Endothelial cell of umbilical vein (primary cell): Measurements from ENCODE around the gene RIPOR3. TPM values are rescaled to one million over a fixed set of nuclear protein-coding genes. Genes with fewer than 3 reads are reported as not detected.

ENCODE experiments used
- BruUV-seq: library from RNA; stranded (reverse); fragments of 400-500 nt; replicated peaks from 2 replicates; lab custom pipeline; 2021; lab: Mats Ljungman, UMichigan
- CTCF ChIA-PET: fragments of 300-600, 350-600 bp; sonication (Branson Sonifier 250); formaldehyde crosslinking; loops from one replicate; lab custom pipeline; 2021; ENCODE audit warnings: antibody characterized with exemption, inconsistent platforms; lab: Charles Lee
- POLR2A ChIA-PET: fragments of 300-600, 350-600 bp; sonication (Branson Sonifier 250); formaldehyde crosslinking; loops from one replicate; lab custom pipeline; 2021; ENCODE audit warnings: antibody characterized with exemption, inconsistent platforms; lab: Charles Lee
- DNase-seq: peaks from one replicate; pipeline ENCODE4 v3.0.0-alpha.2; 2011; ENCODE audit warnings: low read depth, low spot score
- FAIRE-seq: peaks from 2 replicates; lab custom pipeline; 2011; peaks lifted over from hg19 to GRCh38; lab: Jason Lieb, UNC
- H2AFZ ChIP-seq: 2 replicates; pipeline ENCODE4 v1.6.0; 2012; ENCODE audit warnings: low read depth, low read length, control low read depth, inconsistent platforms
- H3K27ac ChIP-seq: 2 replicates; pipeline ENCODE4 v1.5.1; 2011; ENCODE audit warnings: low read depth, mild to moderate bottlenecking, control low read depth, low read length, moderate library complexity; ENCODE audit not compliant: insufficient read depth
- H3K27me3 ChIP-seq, 2 experiments: 2 replicates each; pipeline versions ENCODE4 v1.6.0 to v1.6.1; 2011; ENCODE audit warnings: low read length in 2 of 2, mixed read lengths in 1 of 2; ENCODE audit not compliant: control insufficient read depth in 2 of 2, insufficient read depth in 2 of 2
- H3K36me3 ChIP-seq, 2 experiments: 2 replicates in 1 of 2; 3 replicates in 1 of 2; pipeline ENCODE4 v1.5.1; 2011; ENCODE audit warnings: low read length in 2 of 2, mild to moderate bottlenecking in 1 of 2, moderate library complexity in 1 of 2; ENCODE audit not compliant: control insufficient read depth in 2 of 2, insufficient read depth in 2 of 2; ENCODE audit errors: extremely low read depth in 1 of 2
- H3K4me1 ChIP-seq: 3 replicates; pipeline ENCODE4 v1.5.1; 2011; ENCODE audit warnings: mild to moderate bottlenecking, low read length; ENCODE audit not compliant: control insufficient read depth, insufficient read depth; ENCODE audit errors: extremely low read depth
- H3K4me2 ChIP-seq: 2 replicates; pipeline ENCODE4 v1.6.1; 2011; ENCODE audit warnings: low read length, control low read depth, mixed read lengths; ENCODE audit not compliant: insufficient read depth
- H3K4me3 ChIP-seq, 3 experiments: fragments of 200-600 bp in 1 of 3; sonication (generic), shearing (Covaris generic) in 1 of 3; replicated peaks in 1 of 3; 2 replicates each; pipeline ENCODE4 v1.5.1; 2011 to 2016; ENCODE audit warnings: control low read depth in 3 of 3, low read length in 3 of 3, mild to moderate bottlenecking in 2 of 3, inconsistent platforms in 1 of 3, low read depth in 1 of 3, moderate library complexity in 1 of 3; ENCODE audit not compliant: insufficient read depth in 1 of 3
- H3K79me2 ChIP-seq: 2 replicates; pipeline ENCODE4 v1.6.0; 2012; ENCODE audit warnings: low read length, inconsistent platforms; ENCODE audit not compliant: control insufficient read depth, insufficient read depth
- H3K9ac ChIP-seq: replicated peaks from 2 replicates; pipeline ENCODE3; 2011; ENCODE audit warnings: low read length, control low read depth; ENCODE audit not compliant: insufficient read depth; ENCODE audit errors: extremely low read depth
- H3K9me1 ChIP-seq: replicated peaks from 3 replicates; pipeline ENCODE4 v1.6.0; 2011; ENCODE audit warnings: mild to moderate bottlenecking, low read length; ENCODE audit not compliant: control insufficient read depth, insufficient read depth; ENCODE audit errors: extremely low read depth
- H3K9me3 ChIP-seq: replicated peaks from 2 replicates; pipeline ENCODE4 v1.5.1; 2012; ENCODE audit warnings: low read length, inconsistent platforms; ENCODE audit not compliant: control insufficient read depth, insufficient read depth
- H4K20me1 ChIP-seq: replicated peaks from 2 replicates; pipeline ENCODE3; 2011; ENCODE audit warnings: mild to moderate bottlenecking, low read length; ENCODE audit not compliant: control insufficient read depth, insufficient read depth; ENCODE audit errors: extremely low read depth
- CTCF ChIP-seq, 2 donors: IDR thresholded peaks; 1 replicate in 1 of 2; 2 replicates in 1 of 2; pipeline ENCODE4 v1.5.1; 2011; ENCODE audit warnings: low read length in 2 of 2, mild to moderate bottlenecking in 2 of 2, moderate library complexity in 2 of 2, control low read depth in 1 of 2, inconsistent platforms in 1 of 2, low read depth in 1 of 2; ENCODE audit not compliant: insufficient read depth in 1 of 2; ENCODE audit errors: extremely low read depth in 1 of 2
- EZH2 ChIP-seq: IDR thresholded peaks from 2 replicates; pipeline ENCODE4 v1.6.1; 2012; ENCODE audit warnings: borderline replicate concordance, low read depth, mild to moderate bottlenecking, moderate library complexity, low read length, inconsistent platforms; ENCODE audit not compliant: severe bottlenecking
- FOS ChIP-seq: IDR thresholded peaks from 2 replicates; pipeline ENCODE4 v1.6.1; 2011; ENCODE audit warnings: mild to moderate bottlenecking, low read length, moderate library complexity, borderline replicate concordance; ENCODE audit not compliant: insufficient read depth
- GATA2 ChIP-seq: IDR thresholded peaks from 2 replicates; pipeline ENCODE4 v1.7.0; 2011; ENCODE audit warnings: low read depth, mild to moderate bottlenecking, moderate library complexity, mixed read lengths, low read length; ENCODE audit not compliant: insufficient read length, insufficient read depth
- JUN ChIP-seq: IDR thresholded peaks from 2 replicates; pipeline ENCODE4 v1.6.1; 2011; ENCODE audit warnings: borderline replicate concordance, low read depth; ENCODE audit not compliant: insufficient read length, insufficient read depth
- MAX ChIP-seq: IDR thresholded peaks from 2 replicates; pipeline ENCODE4 v1.6.1; 2011; ENCODE audit not compliant: insufficient read depth, insufficient read length
- MYC ChIP-seq: IDR thresholded peaks from one replicate; pipeline ENCODE4 v1.6.1; 2011; ENCODE audit warnings: mild to moderate bottlenecking, low read depth, low read length
- POLR2A ChIP-seq: IDR thresholded peaks from 2 replicates; pipeline ENCODE4 v1.6.1; 2012; ENCODE audit warnings: low read depth, mild to moderate bottlenecking, control low read depth, low read length
- POLR2AphosphoS5 ChIP-seq: IDR thresholded peaks from 2 replicates; pipeline ENCODE4 v1.6.1; 2012; ENCODE audit warnings: low read depth, mild to moderate bottlenecking, control low read depth, low read length, moderate library complexity; ENCODE audit not compliant: insufficient read depth
- dilution Hi-C: fragments of 300-500 bp; cut with MboI; formaldehyde crosslinking; loops from one replicate; pipeline ENCODE4 v1.15.0; 2019; ENCODE audit warnings: low sequenced_read_pairs; ENCODE audit not compliant: extremely low pct_ligation_motif_present
- intact Hi-C: fragments of 100-400 bp; cut with micrococcal nuclease; formaldehyde crosslinking; loops from one replicate; pipeline ENCODE4 v1.10.0; 2022
- polyA plus RNA-seq, 4 experiments: library from polyadenylated mRNA; depleted of rRNA in 3 of 4; stranded (reverse) in 3 of 4; unstranded in 1 of 4; fragments of >200 nt; gene quantifications; 2 replicates each; pipeline versions ENCODE4 v1.2.1 to v1.2.3, GENCODE V29; 2011 to 2012; ENCODE audit warnings: missing spikeins in 1 of 4
- total RNA-seq: library from RNA; stranded (reverse); gene quantifications from 2 replicates; pipeline ENCODE4 v1.2.3, GENCODE V29; 2021

RIPOR3 gene
- total and polyA plus RNA-seq, 2 donors (not counting 3 experiments of a cell fraction or from before 2014, with no cell fraction given) = not detected

- no peaks in the 10 kb centered on the region for H3K9me1 ChIP-seq
- H3K27ac ChIP-seq = peak overlapping the region; percentile 39
- ChIA-PET CTCF (interaction anchor here (12.9 kb wide), 1 partner anchor 11 kb away, joined by 99 read pairs; no protein-coding TSS in a partner anchor), POLR2A (no interaction called here)
- TF ChIP-seq EZH2 (no peak), POLR2A (no peak), POLR2AphosphoS5 (no peak), GATA2 (no peak), CTCF (IDR thresholded peaks at IDR 0.05; ENCODE audit: extremely low read depth in 1 of 2, insufficient read depth in 1 of 2, low read depth in 1 of 2, low read length in 2 of 2) (no peak), MYC (no peak), MAX (no peak), FOS (no peak), JUN (no peak)
- H3K9me3 ChIP-seq = no peaks in the 10 kb centered on the region
- intact Hi-C loops = no loop called here
- H3K4me1 ChIP-seq = peaks cover 24% of the 10 kb centered on the region
- H3K4me3 ChIP-seq = no peak overlapping the region
- FAIRE-seq = no peak
- no peak overlapping the region for H3K9ac ChIP-seq
- dilution Hi-C loops = no loop called here
- BruUV-seq = no TSS peak
- no peak for DNase-seq
- no peak overlapping the region for H3K4me2 ChIP-seq
- no peaks in the 10 kb centered on the region for H3K27me3 ChIP-seq
- H4K20me1 ChIP-seq = no peaks in the 10 kb centered on the region
- peaks cover 93% of the 10 kb centered on the region for H3K79me2 ChIP-seq
- peaks cover 2 to 4% of the 10 kb centered on the region in 2 experiments for H3K36me3 ChIP-seq
- H2AFZ ChIP-seq = no peak overlapping the region
Measured at GRCh38 chr20:50546729-50547314, 144.5 kb downstream of the RIPOR3 start.
